Colon (tissue), 2 donors: ENCODE data around the gene ADAM23.
"Not testable (repeated sequence)": the region's sequence is repeated elsewhere in the genome, so short reads cannot be mapped to it uniquely, and the experiment has no call there.

Source experiments
- FAIRE-seq: peaks from 2 replicates; lab custom pipeline; 2012; peaks lifted over from hg19 to GRCh38; lab: Jason Lieb, UNC
- donor health status: control.
- donor health status: control.

Gene ADAM23

GRCh38 chr2:206442833-206443734 lies at the start of gene ADAM23:
Gene ADAM23 (plus strand): TSS chr2:206443532. CDS start chr2:206443867, 335 bp downstream.
- FAIRE-seq, result no peak

GRCh38 chr2:206396211-206396610 lies 47.1 kb upstream of the ADAM23 start:
- no peak for FAIRE-seq

- not testable (repeated sequence) for FAIRE-seq
Observed at GRCh38 chr2:206402956-206403569, 40.3 kb upstream of the ADAM23 start.

GRCh38 chr2:206408323-206409320 lies 34.7 kb upstream of the ADAM23 start:
- no peak for FAIRE-seq

GRCh38 chr2:206410714-206411113 lies 32.6 kb upstream of the ADAM23 start:
- FAIRE-seq, result no peak

GRCh38 chr2:206415618-206416243 lies 27.6 kb upstream of the ADAM23 start:
- FAIRE-seq, result no peak

GRCh38 chr2:206418968-206419367 lies 24.4 kb upstream of the ADAM23 start:
- FAIRE-seq, result no peak

- FAIRE-seq, result no peak
Observed at GRCh38 chr2:206420721-206421120, 22.6 kb upstream of the ADAM23 start.

- no peak for FAIRE-seq
Observed at GRCh38 chr2:206422493-206422892, 20.8 kb upstream of the ADAM23 start.

GRCh38 chr2:206423147-206423546 lies 20.2 kb upstream of the ADAM23 start:
- FAIRE-seq, result no peak

GRCh38 chr2:206424134-206424533 lies 19.2 kb upstream of the ADAM23 start:
- FAIRE-seq, result no peak

- no peak for FAIRE-seq
Observed at GRCh38 chr2:206428783-206429182, 14.5 kb upstream of the ADAM23 start.

GRCh38 chr2:206430452-206430851 lies 12.9 kb upstream of the ADAM23 start:
- no peak for FAIRE-seq

- no peak for FAIRE-seq
Observed at GRCh38 chr2:206431439-206431838, 11.9 kb upstream of the ADAM23 start.

- FAIRE-seq, result no peak
Observed at GRCh38 chr2:206432193-206433082, 10.9 kb upstream of the ADAM23 start.

- FAIRE-seq, result no peak
Observed at GRCh38 chr2:206433190-206433589, 10.1 kb upstream of the ADAM23 start.

- FAIRE-seq, result no peak
Observed at GRCh38 chr2:206433686-206434085, 9.6 kb upstream of the ADAM23 start.

GRCh38 chr2:206435742-206436141 lies 7.6 kb upstream of the ADAM23 start:
- no peak for FAIRE-seq

- FAIRE-seq, result no peak
Observed at GRCh38 chr2:206438196-206438724, 5.1 kb upstream of the ADAM23 start.

GRCh38 chr2:206442474-206442832 lies 879 bp upstream of the ADAM23 start:
- no peak for FAIRE-seq
